Activated CD8-positive, alpha-beta T cell treated with anti-CD3 and anti-CD28 coated beads for 36 hours (primary cell): Measurements from ENCODE around the gene LRCH2. TPM values are rescaled to one million over a fixed set of nuclear protein-coding genes. Genes with fewer than 3 reads are reported as not detected.

ENCODE experiments used
- ATAC-seq: fragments of 200-7000 bp; cut with Tn5 transposase; one replicate; pipeline ENCODE4 v1.10.0; 2021; ENCODE audit warnings: mild to moderate bottlenecking, moderate library complexity
- CTCF ChIA-PET: fragments of 350-600 bp; sonication (Branson Sonifier 250); formaldehyde crosslinking; loops from one replicate; lab custom pipeline; 2021; ENCODE audit warnings: antibody characterized with exemption; lab: Charles Lee
- POLR2A ChIA-PET: fragments of 350-600 bp; sonication (Branson Sonifier 250); formaldehyde crosslinking; loops from one replicate; lab custom pipeline; 2021; ENCODE audit warnings: antibody characterized with exemption; lab: Charles Lee
- DNase-seq: peaks from one replicate; pipeline ENCODE4 v3.0.0-alpha.2; 2020
- H3K27ac Mint-ChIP-seq: one replicate; pipeline ENCODE4 v1.8.0; 2021; ENCODE audit warnings: mild to moderate bottlenecking, mixed read lengths
- H3K27me3 Mint-ChIP-seq: one replicate; pipeline ENCODE4 v1.8.0; 2021; ENCODE audit warnings: mixed read lengths
- H3K36me3 Mint-ChIP-seq: one replicate; pipeline ENCODE4 v1.8.0; 2021; ENCODE audit warnings: low read depth, mixed read lengths
- H3K4me1 Mint-ChIP-seq: one replicate; pipeline ENCODE4 v1.8.0; 2021; ENCODE audit warnings: low read depth, mixed read lengths
- H3K4me3 Mint-ChIP-seq: one replicate; pipeline ENCODE4 v1.8.0; 2021; ENCODE audit warnings: mild to moderate bottlenecking, moderate library complexity, mixed read lengths
- H3K9me3 Mint-ChIP-seq: one replicate; pipeline ENCODE4 v1.8.0; 2021; ENCODE audit warnings: mixed read lengths
- intact Hi-C: fragments of 100-400 bp; cut with micrococcal nuclease; formaldehyde crosslinking; loops from one replicate; pipeline ENCODE4 v1.10.0; 2022
- total RNA-seq, 2 experiments: library from RNA; stranded (reverse); gene quantifications; one replicate each; pipeline ENCODE4 v1.2.3, GENCODE V29; 2021
- TF ChIP-seq, protein P1 (sequence below): fragments of 200-600 bp; IDR thresholded peaks from one replicate; pipeline ENCODE4 v1.8.0; 2022; ENCODE audit warnings: antibody characterized with exemption, mild to moderate bottlenecking

Gene LRCH2
- total RNA-seq, 2 experiments from 2014 or later: not detected

- no peak for ATAC-seq
- Mint-ChIP-seq H3K4me3 (no peak overlapping the region), H3K36me3 (no peaks in the 10 kb centered on the region), H3K27me3 (no peaks in the 10 kb centered on the region), H3K9me3 (peaks cover 1% of the 10 kb centered on the region), H3K4me1 (no peaks in the 10 kb centered on the region), H3K27ac (no peak overlapping the region)
- ChIA-PET POLR2A (no interaction called here), CTCF (no interaction called here)
- intact Hi-C loops: no loop called here
- no peak for DNase-seq
- TF ChIP-seq, protein P1, sequence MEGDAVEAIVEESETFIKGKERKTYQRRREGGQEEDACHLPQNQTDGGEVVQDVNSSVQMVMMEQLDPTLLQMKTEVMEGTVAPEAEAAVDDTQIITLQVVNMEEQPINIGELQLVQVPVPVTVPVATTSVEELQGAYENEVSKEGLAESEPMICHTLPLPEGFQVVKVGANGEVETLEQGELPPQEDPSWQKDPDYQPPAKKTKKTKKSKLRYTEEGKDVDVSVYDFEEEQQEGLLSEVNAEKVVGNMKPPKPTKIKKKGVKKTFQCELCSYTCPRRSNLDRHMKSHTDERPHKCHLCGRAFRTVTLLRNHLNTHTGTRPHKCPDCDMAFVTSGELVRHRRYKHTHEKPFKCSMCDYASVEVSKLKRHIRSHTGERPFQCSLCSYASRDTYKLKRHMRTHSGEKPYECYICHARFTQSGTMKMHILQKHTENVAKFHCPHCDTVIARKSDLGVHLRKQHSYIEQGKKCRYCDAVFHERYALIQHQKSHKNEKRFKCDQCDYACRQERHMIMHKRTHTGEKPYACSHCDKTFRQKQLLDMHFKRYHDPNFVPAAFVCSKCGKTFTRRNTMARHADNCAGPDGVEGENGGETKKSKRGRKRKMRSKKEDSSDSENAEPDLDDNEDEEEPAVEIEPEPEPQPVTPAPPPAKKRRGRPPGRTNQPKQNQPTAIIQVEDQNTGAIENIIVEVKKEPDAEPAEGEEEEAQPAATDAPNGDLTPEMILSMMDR: no peak
Measured at GRCh38 chrX:115093191-115093590, 140.7 kb downstream of the LRCH2 start.

GRCh38 chrX:115089419-115089818 is 144.5 kb downstream of the LRCH2 start:
- Mint-ChIP-seq H3K4me3 (no peak overlapping the region), H3K36me3 (no peaks in the 10 kb centered on the region), H3K9me3 (peaks cover 1% of the 10 kb centered on the region), H3K27ac (no peak overlapping the region), H3K4me1 (no peaks in the 10 kb centered on the region), H3K27me3 (no peaks in the 10 kb centered on the region)
- no peak for DNase-seq
- ChIA-PET CTCF (no interaction called here), POLR2A (no interaction called here)
- intact Hi-C loops: no loop called here
- ATAC-seq: no peak
- TF ChIP-seq, protein P1: no peak

DNA sequence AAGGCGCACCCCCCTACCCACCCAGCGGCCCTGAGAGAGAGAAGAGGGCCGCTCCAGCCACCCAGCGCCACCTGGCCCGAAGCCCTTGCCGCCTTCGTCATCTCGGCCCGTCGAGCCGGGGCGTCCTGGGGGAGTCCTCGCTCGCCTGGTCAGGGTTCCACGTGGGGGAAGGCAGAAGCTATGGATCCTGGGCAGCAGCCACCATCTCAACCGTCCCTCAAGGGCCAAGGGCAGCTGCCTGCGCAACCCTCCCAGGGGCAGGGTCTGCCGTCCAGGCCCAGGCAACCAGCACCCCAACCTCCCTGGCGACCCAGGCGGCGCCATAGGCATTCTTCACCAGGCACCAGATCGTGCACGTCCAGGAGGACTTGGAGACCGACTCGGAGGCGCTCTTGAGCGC is 165.0 kb downstream of the LRCH2 start:
- H3K27me3 Mint-ChIP-seq: no peaks in the 10 kb centered on the region
- H3K36me3 Mint-ChIP-seq: no peaks in the 10 kb centered on the region
- ChIA-PET POLR2A (no interaction called here), CTCF (no interaction called here)
- H3K9me3 Mint-ChIP-seq: no peaks in the 10 kb centered on the region
- no peak for ATAC-seq
- no peak for DNase-seq
- intact Hi-C loops: no loop called here
- no peak overlapping the region for H3K27ac Mint-ChIP-seq
- H3K4me3 Mint-ChIP-seq: no peak overlapping the region
- H3K4me1 Mint-ChIP-seq: no peaks in the 10 kb centered on the region
- TF ChIP-seq, protein P1: no peak

DNA sequence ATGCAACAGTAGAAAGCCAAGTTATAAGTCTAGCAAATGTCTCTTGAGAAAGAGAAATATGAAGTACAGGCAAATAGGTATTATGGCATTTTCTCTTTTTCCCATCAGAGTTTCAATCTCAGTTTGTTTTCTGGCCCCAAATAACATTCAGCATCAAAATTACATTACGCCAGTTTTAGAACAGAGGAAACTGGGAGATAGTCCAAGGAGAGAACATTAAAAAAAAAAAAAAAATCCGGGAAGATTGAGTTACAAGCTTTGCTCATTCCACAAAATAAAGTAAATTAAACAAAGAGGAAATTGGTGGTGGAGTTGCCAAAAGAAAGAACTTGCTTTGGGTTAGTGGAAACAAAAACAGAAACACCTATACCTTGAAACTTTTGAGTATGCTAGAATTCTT is 166.1 kb downstream of the LRCH2 start:
- ChIA-PET POLR2A (no interaction called here), CTCF (no interaction called here)
- Mint-ChIP-seq H3K4me3 (no peak overlapping the region), H3K4me1 (no peaks in the 10 kb centered on the region), H3K27ac (no peak overlapping the region), H3K27me3 (no peaks in the 10 kb centered on the region), H3K36me3 (no peaks in the 10 kb centered on the region), H3K9me3 (no peaks in the 10 kb centered on the region)
- TF ChIP-seq, protein P1: no peak
- ATAC-seq (no peak), DNase-seq (no peak)
- intact Hi-C loops: no loop called here

DNA sequence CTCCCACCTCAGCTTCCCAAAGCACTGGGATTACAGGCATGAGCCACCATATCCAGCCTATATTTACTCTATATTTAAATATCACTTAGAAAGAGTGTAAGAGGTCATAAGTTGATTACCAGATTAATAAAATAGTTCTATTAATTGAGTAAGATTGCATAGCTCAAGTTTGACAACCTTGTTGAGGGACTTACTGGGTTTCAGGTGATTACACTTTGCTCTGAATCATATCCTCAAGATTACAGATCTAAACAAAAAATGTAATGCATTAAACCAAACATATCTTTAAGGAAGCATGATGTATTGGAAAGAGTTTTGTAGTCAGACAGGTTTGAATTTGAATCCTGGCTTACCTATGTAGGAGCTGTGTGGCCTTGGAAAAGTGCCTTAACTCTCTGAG is 168.6 kb downstream of the LRCH2 start:
- Mint-ChIP-seq H3K9me3 (no peaks in the 10 kb centered on the region), H3K27me3 (no peaks in the 10 kb centered on the region), H3K36me3 (no peaks in the 10 kb centered on the region), H3K4me1 (no peaks in the 10 kb centered on the region), H3K27ac (no peak overlapping the region), H3K4me3 (no peak overlapping the region)
- ATAC-seq: no peak
- intact Hi-C loops: no loop called here
- TF ChIP-seq, protein P1: no peak
- no peak for DNase-seq
- ChIA-PET CTCF (no interaction called here), POLR2A (no interaction called here)

Other genes starting within 250 kb of the LRCH2 start
- gene IL13RA2, start 216.5 kb downstream of the LRCH2 start, total RNA-seq: not detected
- gene RBMXL3, start 44.7 kb downstream of the LRCH2 start, total RNA-seq: not detected
- not detected for gene LUZP4, start 55.6 kb upstream of the LRCH2 start, total RNA-seq